ENCODE measurements around the gene MPHOSPH8.
A peak's percentile ranks its signal among the peaks of the same experiment; 100 is the strongest.

MPHOSPH8 gene

DNA sequence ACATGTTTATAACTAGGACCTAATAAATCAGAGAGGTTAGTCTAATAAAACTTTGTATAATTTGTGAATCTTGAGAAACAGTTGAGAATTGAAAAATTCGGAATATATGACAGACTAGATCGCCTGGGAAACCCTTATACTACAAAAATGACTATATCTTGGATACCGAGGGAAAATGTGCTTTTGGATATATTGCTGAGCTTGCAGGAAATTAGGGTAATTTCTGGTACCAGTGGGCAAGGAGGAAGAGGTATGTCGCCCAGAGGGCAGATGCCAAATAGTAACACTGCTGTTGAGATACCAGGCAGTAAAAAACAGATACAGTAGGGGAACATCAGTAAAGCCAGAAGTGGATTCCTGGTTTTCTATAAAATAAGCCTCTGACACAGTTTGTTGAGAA lies 17.3 kb downstream of the MPHOSPH8 start:
- no peak overlapping the region for H3K4me3 ChIP-seq (replicated peaks; ENCODE audit: low read depth, low read length)
- DNase-seq (ENCODE audit: low read depth), result no peak
- TF ChIP-seq, protein P1, sequence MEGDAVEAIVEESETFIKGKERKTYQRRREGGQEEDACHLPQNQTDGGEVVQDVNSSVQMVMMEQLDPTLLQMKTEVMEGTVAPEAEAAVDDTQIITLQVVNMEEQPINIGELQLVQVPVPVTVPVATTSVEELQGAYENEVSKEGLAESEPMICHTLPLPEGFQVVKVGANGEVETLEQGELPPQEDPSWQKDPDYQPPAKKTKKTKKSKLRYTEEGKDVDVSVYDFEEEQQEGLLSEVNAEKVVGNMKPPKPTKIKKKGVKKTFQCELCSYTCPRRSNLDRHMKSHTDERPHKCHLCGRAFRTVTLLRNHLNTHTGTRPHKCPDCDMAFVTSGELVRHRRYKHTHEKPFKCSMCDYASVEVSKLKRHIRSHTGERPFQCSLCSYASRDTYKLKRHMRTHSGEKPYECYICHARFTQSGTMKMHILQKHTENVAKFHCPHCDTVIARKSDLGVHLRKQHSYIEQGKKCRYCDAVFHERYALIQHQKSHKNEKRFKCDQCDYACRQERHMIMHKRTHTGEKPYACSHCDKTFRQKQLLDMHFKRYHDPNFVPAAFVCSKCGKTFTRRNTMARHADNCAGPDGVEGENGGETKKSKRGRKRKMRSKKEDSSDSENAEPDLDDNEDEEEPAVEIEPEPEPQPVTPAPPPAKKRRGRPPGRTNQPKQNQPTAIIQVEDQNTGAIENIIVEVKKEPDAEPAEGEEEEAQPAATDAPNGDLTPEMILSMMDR (IDR thresholded peaks at IDR 0.05; ENCODE audit: low read length, missing control alignments), result no peak

DNA sequence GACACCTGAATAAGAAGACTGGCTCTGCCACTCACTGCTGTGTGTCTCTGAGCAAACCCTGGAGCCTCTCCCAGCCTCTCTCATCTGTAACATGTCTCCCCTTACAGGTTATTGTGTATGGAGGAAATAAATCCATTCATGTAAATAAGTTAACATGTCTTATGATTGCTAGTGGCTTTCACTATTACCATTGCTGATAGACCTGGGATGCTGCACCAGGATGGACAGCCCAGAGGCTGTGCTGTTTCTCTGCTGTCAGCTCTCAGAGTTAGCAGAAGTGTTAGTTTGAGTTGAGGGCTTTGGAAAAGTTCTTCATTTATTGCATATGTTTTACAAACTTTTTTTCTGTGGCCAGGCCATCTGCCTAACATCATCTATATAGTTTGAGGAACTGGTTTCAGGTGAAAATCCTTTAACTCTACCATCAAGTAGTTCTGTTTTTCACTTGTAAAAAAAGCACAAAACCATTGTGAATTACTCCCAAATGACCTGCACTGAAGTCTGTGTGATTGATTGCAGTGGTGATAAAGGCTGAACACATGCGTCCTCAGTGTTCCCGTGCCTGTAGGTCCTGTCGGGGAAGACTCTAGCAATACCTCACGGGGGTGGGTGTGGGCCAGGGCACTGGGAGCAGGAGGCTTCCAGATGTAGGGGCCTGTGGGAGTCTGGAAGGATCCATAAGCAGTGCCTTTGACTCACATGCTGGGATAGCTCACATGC lies 24.6 kb downstream of the MPHOSPH8 start:
- H3K4me3 ChIP-seq (replicated peaks; ENCODE audit: low read depth, low read length), result no peak overlapping the region
- peak; percentile 10 for DNase-seq (ENCODE audit: low read depth)
- TF ChIP-seq, protein P1 (IDR thresholded peaks at IDR 0.05; ENCODE audit: low read length, missing control alignments), result no peak

DNA sequence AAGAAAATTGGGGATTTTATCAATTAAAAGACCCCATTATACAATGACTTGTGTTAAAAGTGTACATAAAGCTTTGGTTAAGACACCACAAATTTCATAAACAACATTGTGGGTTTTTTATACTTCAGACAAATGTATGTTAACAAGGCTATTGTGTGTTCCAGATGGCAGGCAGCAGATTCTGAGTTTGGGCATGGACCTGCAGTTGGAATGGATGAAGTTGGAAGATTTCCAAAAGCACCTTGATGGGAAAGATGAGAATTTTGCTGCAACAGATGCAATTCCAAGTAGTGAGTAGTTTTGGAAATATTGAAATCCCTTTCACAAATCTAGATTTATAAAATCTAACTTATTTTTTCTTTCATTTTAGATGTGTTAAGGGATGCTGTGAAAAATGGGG lies 25.4 kb downstream of the MPHOSPH8 start:
- TF ChIP-seq, protein P1 (IDR thresholded peaks at IDR 0.05; ENCODE audit: low read length, missing control alignments), result no peak
- no peak for DNase-seq (ENCODE audit: low read depth)
- H3K4me3 ChIP-seq (replicated peaks; ENCODE audit: low read depth, low read length), result no peak overlapping the region

DNA sequence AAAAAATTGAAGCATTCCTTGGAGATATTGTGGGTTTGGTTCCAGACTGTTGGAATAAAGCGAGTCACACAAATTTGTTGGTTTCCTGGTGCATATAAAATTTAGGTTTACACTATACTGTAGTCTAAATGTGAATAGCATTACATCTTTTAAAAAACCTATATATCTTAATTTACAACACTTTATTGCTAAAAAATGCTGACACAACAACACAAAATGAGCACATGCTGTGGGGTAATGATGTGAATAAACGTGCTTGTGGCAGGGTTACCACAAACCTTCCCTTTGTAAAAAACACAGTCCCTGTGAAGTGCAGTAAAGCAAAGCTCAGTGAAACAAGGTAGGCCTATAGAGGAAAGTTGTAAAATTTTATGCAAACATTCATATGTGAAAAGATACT lies 27.7 kb downstream of the MPHOSPH8 start:
- H3K4me3 ChIP-seq (replicated peaks; ENCODE audit: low read depth, low read length), result no peak overlapping the region
- DNase-seq (ENCODE audit: low read depth), result no peak
- TF ChIP-seq, protein P1 (IDR thresholded peaks at IDR 0.05; ENCODE audit: low read length, missing control alignments), result no peak

DNA sequence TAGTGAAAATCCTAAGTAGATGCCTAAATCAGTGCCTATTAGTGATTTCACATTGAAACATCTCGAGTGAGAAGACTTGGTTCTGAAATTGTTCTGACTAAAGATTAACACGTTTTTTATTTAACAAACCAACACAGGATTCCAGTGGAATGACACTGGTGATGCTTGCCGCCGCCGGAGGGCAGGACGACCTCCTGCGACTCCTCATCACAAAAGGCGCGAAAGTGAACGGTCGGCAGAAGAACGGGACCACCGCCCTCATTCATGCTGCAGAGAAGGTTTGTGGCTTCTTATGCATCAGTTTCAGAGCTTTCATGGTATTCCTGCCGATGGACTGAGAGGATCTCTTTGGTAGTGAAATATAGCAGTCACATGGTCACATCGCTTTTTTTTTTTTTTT lies 28.1 kb downstream of the MPHOSPH8 start:
- TF ChIP-seq, protein P1 (IDR thresholded peaks at IDR 0.05; ENCODE audit: low read length, missing control alignments), result no peak
- DNase-seq (ENCODE audit: low read depth), result no peak
- H3K4me3 ChIP-seq (replicated peaks; ENCODE audit: low read depth, low read length), result no peak overlapping the region

DNA sequence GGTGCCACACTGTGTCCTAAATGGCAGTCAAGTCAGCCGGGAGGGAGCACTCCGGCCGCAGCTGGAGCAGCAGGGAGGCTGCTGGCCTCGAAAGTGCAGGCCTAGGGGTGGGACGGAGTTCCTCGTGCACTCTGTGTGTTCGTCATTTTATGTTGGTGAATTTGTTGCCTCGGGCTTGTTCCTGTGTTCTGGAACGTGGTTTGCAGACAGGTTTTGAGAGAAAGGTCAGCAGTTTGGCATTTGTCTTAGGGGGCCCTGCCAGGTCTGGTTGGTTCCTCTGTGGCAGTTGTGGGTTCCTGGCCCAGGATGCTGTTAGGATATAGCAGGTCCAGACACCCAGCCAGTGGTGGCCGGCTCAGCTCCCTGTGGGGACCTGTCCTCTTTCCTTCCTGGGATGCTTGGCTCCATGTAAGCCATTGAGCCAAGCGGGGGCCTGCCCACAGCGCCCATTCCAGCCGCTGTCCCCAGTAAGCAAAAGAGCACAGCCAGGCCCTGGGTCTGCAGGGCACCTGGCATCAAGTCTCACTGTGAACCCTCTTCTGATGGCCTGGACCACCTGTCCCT lies 30.0 kb downstream of the MPHOSPH8 start:
- no peak for DNase-seq (ENCODE audit: low read depth)
- no peak overlapping the region for H3K4me3 ChIP-seq (replicated peaks; ENCODE audit: low read depth, low read length)
- TF ChIP-seq, protein P1 (IDR thresholded peaks at IDR 0.05; ENCODE audit: low read length, missing control alignments), result no peak

Measured in fibroblast of pulmonary artery (primary cell).